Lung microvascular endothelial cell (primary cell): ENCODE measurements around the gene DMRTC1B. TPM values are rescaled to one million over a fixed set of nuclear protein-coding genes. Genes with fewer than 3 reads are reported as not detected.

Experiments used
- total RNA-seq: library from RNA; depleted of rRNA; stranded (reverse); fragments of >200 nt; gene quantifications from 2 replicates; pipeline ENCODE4 v1.2.1, GENCODE V29; 2014

Gene DMRTC1B
- total RNA-seq, 1 donor from 2014 or later, result not detected

Other genes with a start within 250 kb of the DMRTC1B start
- 21.6 and 25.6 TPM in 2 replicates for gene HDAC8, start 204.0 kb upstream of the DMRTC1B start, total RNA-seq
- gene PHKA1, start 62.6 kb upstream of the DMRTC1B start, total RNA-seq, result 3.9 and 5.6 TPM in 2 replicates
- gene FAM236B, start 5.8 kb downstream of the DMRTC1B start, total RNA-seq, result not detected in 2 replicates
- not detected in 2 replicates for gene FAM236D, start 31.3 kb downstream of the DMRTC1B start, total RNA-seq
- gene FAM236C, start 135.7 kb downstream of the DMRTC1B start, total RNA-seq, result not detected in 2 replicates
- not detected in 2 replicates for gene FAM236A, start 161.3 kb downstream of the DMRTC1B start, total RNA-seq
- gene DMRTC1, start 166.9 kb downstream of the DMRTC1B start, total RNA-seq, result not detected in 2 replicates
- not detected in 2 replicates for gene PABPC1L2B, start 226.0 kb downstream of the DMRTC1B start, total RNA-seq